Upper lobe of left lung (tissue), 6 donors: ENCODE data around the gene ZFX. TPM values are rescaled to one million over a fixed set of nuclear protein-coding genes. Genes with fewer than 3 reads are reported as not detected.

ENCODE experiments used
- ATAC-seq, 2 donors: fragments of 200-7000 bp; cut with Tn5 transposase; one replicate each; pipeline ENCODE4 v1.9.1; 2022; ENCODE audit warnings: mild to moderate bottlenecking in 2 of 2, moderate library complexity in 2 of 2; ENCODE audit not compliant: low FRiP score in 2 of 2
- DNase-seq, 2 donors: peaks; one replicate each; pipeline ENCODE4 v3.0.0-alpha.2; 2019 to 2020
- H3K27ac ChIP-seq, 4 donors: fragments of 200-600 bp; sonication (generic); one replicate each; pipeline ENCODE4 v1.5.1; 2016 to 2019
- H3K27me3 ChIP-seq, 4 donors: fragments of 200-600 bp; sonication (generic); one replicate each; pipeline ENCODE4 v1.5.1; 2017 to 2019
- H3K36me3 ChIP-seq, 4 donors: fragments of 200-600 bp; sonication (generic); one replicate each; pipeline ENCODE4 v1.5.1; 2016 to 2019
- H3K4me1 ChIP-seq, 4 donors: fragments of 200-600 bp; sonication (generic); one replicate each; pipeline ENCODE4 v1.5.1; 2018 to 2019
- H3K4me3 ChIP-seq, 4 donors: fragments of 200-600 bp; sonication (generic); one replicate each; pipeline ENCODE4 v1.5.1; 2017 to 2019; ENCODE audit warnings: mild to moderate bottlenecking in 2 of 4, moderate library complexity in 1 of 4
- H3K9me3 ChIP-seq, 4 donors: fragments of 200-600 bp; sonication (generic); one replicate each; pipeline ENCODE4 v1.5.1; 2018 to 2019
- EP300 ChIP-seq, 4 donors: sonication (generic); formaldehyde crosslinking; IDR thresholded peaks; one replicate each; pipeline ENCODE4 v1.5.1; 2017; ENCODE audit warnings: antibody characterized with exemption in 4 of 4, control low read depth in 2 of 4
- POLR2A ChIP-seq, 4 donors: fragments of 450-650 bp; IDR thresholded peaks; one replicate each; pipeline ENCODE4 v1.5.1; 2016 to 2017; ENCODE audit warnings: antibody characterized with exemption in 4 of 4, mild to moderate bottlenecking in 2 of 4
- POLR2AphosphoS5 ChIP-seq, 2 donors: sonication (generic); formaldehyde crosslinking; IDR thresholded peaks; one replicate each; pipeline ENCODE4 v1.5.1; 2017; ENCODE audit warnings: antibody characterized with exemption in 2 of 2
- WGBS, 2 donors: methylation state at CpG; one replicate each; pipeline ENCODE4 v1.1.5; 2017 to 2018; 5-methylcytosine and 5-hydroxymethylcytosine counted together
- total RNA-seq, 6 donors: library from RNA; depleted of rRNA in 4 of 6; stranded (reverse); fragments of >200 nt in 4 of 6; gene quantifications; one replicate each; pipeline versions ENCODE4 v1.1.0 to v1.2.1, GENCODE V29; 2016 to 2021
- TF ChIP-seq, protein P1 (sequence below), 6 experiments: fragments of 450-650 bp in 4 of 6; fragments of 200-600 bp in 2 of 6; sonication (generic) in 2 of 6; IDR thresholded peaks; one replicate each; pipeline ENCODE4 v1.5.1; 2016 to 2019; ENCODE audit warnings: antibody characterized with exemption in 6 of 6
- donor health status: DM: no; HTN: no; CAD: no; lungs with moderate emphysema.
- donor health status: DM: no; HTN: yes; CAD: no; lungs with severe emphysema.

The ZFX gene
- total RNA-seq, 6 donors from 2014 or later: 15.7 to 68.6 (median 31.1) TPM

DNA sequence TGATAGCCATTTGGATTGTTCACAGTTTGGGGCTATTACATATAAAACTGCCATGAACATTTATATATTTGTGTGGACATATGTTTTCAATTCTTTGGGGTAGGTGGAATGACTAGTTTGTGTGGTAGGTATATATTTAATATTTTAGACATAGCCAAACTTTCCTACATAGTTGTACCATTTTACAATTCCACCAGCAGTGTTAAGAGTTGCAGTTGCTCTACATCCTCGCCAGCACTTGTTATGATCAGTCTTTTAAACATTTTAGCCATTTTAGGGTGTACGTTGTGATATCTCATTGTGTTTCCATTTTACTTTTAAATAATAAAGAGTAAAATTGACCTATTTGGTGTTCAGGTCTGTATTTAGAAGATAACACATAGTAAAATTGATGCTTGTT lies 76.6 kb downstream of the ZFX start:
- DNase-seq (no peak), ATAC-seq (no peak)
- Histone ChIP-seq H3K27ac (no peak overlapping the region), H3K4me3 (no peak overlapping the region), H3K27me3 (no peaks in the 10 kb centered on the region), H3K4me1 (no peaks in the 10 kb centered on the region), H3K36me3 (no peaks in the 10 kb centered on the region), H3K9me3 (no peaks in the 10 kb centered on the region)
- no peak for TF ChIP-seq POLR2AphosphoS5 (IDR thresholded peaks at IDR 0.05)
- TF ChIP-seq, protein P1, sequence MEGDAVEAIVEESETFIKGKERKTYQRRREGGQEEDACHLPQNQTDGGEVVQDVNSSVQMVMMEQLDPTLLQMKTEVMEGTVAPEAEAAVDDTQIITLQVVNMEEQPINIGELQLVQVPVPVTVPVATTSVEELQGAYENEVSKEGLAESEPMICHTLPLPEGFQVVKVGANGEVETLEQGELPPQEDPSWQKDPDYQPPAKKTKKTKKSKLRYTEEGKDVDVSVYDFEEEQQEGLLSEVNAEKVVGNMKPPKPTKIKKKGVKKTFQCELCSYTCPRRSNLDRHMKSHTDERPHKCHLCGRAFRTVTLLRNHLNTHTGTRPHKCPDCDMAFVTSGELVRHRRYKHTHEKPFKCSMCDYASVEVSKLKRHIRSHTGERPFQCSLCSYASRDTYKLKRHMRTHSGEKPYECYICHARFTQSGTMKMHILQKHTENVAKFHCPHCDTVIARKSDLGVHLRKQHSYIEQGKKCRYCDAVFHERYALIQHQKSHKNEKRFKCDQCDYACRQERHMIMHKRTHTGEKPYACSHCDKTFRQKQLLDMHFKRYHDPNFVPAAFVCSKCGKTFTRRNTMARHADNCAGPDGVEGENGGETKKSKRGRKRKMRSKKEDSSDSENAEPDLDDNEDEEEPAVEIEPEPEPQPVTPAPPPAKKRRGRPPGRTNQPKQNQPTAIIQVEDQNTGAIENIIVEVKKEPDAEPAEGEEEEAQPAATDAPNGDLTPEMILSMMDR (IDR thresholded peaks at IDR 0.05): no peak
- no peak for TF ChIP-seq POLR2A (IDR thresholded peaks at IDR 0.05)
- no peak for TF ChIP-seq EP300 (IDR thresholded peaks at IDR 0.05)
- WGBS, 2 donors: 96 to 97% methylated on average over 2 of the region's 2 CpGs

DNA sequence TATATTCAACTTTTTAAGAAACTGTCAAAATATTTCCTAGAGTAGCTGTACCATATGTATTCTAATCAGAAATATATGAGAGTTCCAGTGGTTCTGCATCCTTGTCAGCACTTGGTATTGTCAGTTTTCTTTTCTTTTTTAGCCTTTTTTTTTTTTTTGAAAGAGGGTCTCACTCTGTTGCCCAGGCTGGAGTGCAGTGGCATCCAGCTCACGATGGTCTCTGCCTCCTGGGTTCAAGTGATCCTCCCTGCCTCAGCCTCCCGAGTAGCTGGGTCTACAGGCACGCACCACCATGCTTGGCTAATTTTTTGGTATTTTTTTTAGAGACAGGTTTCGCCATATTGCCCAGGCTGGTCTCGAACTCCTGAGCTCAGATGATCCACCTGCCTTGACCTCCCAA lies 79.1 kb downstream of the ZFX start:
- TF ChIP-seq POLR2A (IDR thresholded peaks at IDR 0.05) (no peak), EP300 (IDR thresholded peaks at IDR 0.05) (no peak), POLR2AphosphoS5 (IDR thresholded peaks at IDR 0.05) (no peak)
- TF ChIP-seq, protein P1 (IDR thresholded peaks at IDR 0.05): no peak
- Histone ChIP-seq H3K4me1 (no peaks in the 10 kb centered on the region), H3K27ac (no peak overlapping the region), H3K27me3 (no peaks in the 10 kb centered on the region), H3K36me3 (no peaks in the 10 kb centered on the region), H3K4me3 (no peak overlapping the region), H3K9me3 (no peaks in the 10 kb centered on the region)
- ATAC-seq (no peak), DNase-seq (no peak)
- 83 to 94% methylated on average over 3 to 5 of the region's 5 CpGs for WGBS, 2 donors

DNA sequence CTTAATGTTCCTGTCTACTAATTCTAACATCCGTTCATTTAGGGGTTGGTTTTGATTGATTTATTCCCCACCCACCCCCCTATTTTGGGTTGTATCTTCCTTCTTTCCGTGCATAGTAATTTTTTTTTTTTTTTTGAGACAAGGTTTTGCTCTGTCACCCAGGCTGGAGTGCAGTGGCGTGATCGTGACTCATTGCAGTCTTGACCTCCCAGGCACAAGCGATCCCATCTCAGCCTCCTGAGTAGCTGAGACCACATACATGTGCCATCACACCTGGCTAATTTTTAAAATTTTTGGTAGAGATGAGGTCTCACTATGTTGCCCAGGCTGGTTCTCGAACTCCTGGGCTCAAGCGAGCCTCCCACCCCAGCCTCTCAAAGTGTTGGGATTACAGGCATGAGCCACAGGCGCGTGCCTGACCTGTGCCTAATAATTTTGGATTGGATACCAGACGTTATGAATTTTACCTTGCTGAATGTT lies 79.9 kb downstream of the ZFX start:
- DNase-seq: no peak
- no peak overlapping the region for H3K27ac ChIP-seq
- no peaks in the 10 kb centered on the region for H3K27me3 ChIP-seq
- WGBS, 2 donors: 86 to 91% methylated on average over 8 to 10 of the region's 10 CpGs
- ATAC-seq: no peak
- no peaks in the 10 kb centered on the region for H3K4me1 ChIP-seq
- no peak overlapping the region for H3K4me3 ChIP-seq
- TF ChIP-seq, protein P1 (IDR thresholded peaks at IDR 0.05): no peak
- TF ChIP-seq POLR2AphosphoS5 (IDR thresholded peaks at IDR 0.05) (no peak), EP300 (IDR thresholded peaks at IDR 0.05) (no peak), POLR2A (IDR thresholded peaks at IDR 0.05) (no peak)
- no peaks in the 10 kb centered on the region for H3K36me3 ChIP-seq
- no peaks in the 10 kb centered on the region for H3K9me3 ChIP-seq

DNA sequence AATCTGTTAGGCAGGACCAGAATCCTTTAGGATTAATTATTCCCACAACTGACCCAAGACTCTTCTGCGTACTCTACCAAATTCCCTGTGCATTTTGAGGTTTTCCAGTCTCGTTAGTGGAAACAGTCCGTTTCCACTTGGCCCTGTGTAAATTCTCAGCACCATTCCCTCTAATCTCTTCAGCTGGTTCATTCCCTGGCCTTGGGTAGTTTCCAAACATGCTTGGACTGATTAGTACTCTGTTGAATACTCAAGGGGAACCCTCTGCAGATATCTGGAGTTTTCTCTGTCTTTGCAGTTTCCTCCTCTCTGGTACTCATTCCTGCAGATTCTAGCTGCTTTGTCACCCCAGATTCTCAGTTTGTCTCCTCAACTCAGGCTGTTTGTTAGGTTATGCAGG lies 80.4 kb downstream of the ZFX start:
- 77 to 80% methylated on average over 3 of the region's 3 CpGs for WGBS, 2 donors
- DNase-seq: no peak
- H3K27me3 ChIP-seq: no peaks in the 10 kb centered on the region
- H3K4me1 ChIP-seq: no peaks in the 10 kb centered on the region
- H3K9me3 ChIP-seq: no peaks in the 10 kb centered on the region
- no peaks in the 10 kb centered on the region for H3K36me3 ChIP-seq
- no peak for ATAC-seq
- H3K4me3 ChIP-seq: no peak overlapping the region
- no peak overlapping the region for H3K27ac ChIP-seq
- TF ChIP-seq EP300 (IDR thresholded peaks at IDR 0.05) (no peak), POLR2A (IDR thresholded peaks at IDR 0.05) (no peak), POLR2AphosphoS5 (IDR thresholded peaks at IDR 0.05) (no peak)
- TF ChIP-seq, protein P1 (IDR thresholded peaks at IDR 0.05): no peak

DNA sequence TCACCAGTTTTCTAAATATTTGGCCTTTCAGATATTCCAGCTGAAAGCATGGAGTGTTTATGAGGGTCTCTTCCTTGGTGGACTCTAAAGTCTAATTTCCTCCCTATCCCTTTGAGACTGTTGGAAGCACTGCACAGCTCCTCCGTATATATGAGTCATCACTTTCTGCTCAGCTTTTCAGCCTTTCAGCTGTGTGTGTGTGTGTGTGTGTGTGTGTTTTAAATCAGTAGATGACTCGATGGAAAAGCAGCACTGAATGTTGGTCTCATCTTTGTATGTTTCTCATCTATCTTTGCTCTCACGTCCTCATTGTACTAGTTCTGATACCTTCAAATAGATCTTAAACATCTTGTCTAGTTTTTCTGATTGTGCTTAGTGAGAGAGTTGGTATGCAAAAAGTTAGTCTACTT lies 81.6 kb downstream of the ZFX start:
- no peak for ATAC-seq
- Histone ChIP-seq H3K9me3 (no peaks in the 10 kb centered on the region), H3K36me3 (no peaks in the 10 kb centered on the region), H3K27me3 (no peaks in the 10 kb centered on the region), H3K4me1 (no peaks in the 10 kb centered on the region), H3K4me3 (no peak overlapping the region), H3K27ac (no peak overlapping the region)
- no peak for DNase-seq
- 20 to 47% methylated on average over 3 of the region's 3 CpGs for WGBS, 2 donors
- TF ChIP-seq POLR2AphosphoS5 (IDR thresholded peaks at IDR 0.05): no peak
- TF ChIP-seq EP300 (IDR thresholded peaks at IDR 0.05): no peak
- no peak for TF ChIP-seq POLR2A (IDR thresholded peaks at IDR 0.05)
- TF ChIP-seq, protein P1 (IDR thresholded peaks at IDR 0.05): no peak
